Measurements from ENCODE around the gene COG3.

- TF ChIP-seq, protein P1, sequence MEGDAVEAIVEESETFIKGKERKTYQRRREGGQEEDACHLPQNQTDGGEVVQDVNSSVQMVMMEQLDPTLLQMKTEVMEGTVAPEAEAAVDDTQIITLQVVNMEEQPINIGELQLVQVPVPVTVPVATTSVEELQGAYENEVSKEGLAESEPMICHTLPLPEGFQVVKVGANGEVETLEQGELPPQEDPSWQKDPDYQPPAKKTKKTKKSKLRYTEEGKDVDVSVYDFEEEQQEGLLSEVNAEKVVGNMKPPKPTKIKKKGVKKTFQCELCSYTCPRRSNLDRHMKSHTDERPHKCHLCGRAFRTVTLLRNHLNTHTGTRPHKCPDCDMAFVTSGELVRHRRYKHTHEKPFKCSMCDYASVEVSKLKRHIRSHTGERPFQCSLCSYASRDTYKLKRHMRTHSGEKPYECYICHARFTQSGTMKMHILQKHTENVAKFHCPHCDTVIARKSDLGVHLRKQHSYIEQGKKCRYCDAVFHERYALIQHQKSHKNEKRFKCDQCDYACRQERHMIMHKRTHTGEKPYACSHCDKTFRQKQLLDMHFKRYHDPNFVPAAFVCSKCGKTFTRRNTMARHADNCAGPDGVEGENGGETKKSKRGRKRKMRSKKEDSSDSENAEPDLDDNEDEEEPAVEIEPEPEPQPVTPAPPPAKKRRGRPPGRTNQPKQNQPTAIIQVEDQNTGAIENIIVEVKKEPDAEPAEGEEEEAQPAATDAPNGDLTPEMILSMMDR (IDR thresholded peaks at IDR 0.05), result no peak
- no peak for TF ChIP-seq EP300 (IDR thresholded peaks at IDR 0.05)
Observed at GRCh38 chr13:45436332-45436731, 28.4 kb upstream of the COG3 start.
